IPS-18c (cell line): ENCODE results near the gene SLC23A3.

Experiments used
- H3K4me3 ChIP-seq: 2 replicates; pipeline ENCODE4 v1.7.0; 2013; ENCODE audit warnings: low read depth, mild to moderate bottlenecking, low read length, moderate library complexity; ENCODE audit not compliant: insufficient read depth
- H3K9me3 ChIP-seq: one replicate; pipeline ENCODE4 v1.6.1; 2013; ENCODE audit warnings: mild to moderate bottlenecking, low read length, moderate library complexity; ENCODE audit not compliant: control insufficient read depth, insufficient read depth

SLC23A3 gene, protein sequence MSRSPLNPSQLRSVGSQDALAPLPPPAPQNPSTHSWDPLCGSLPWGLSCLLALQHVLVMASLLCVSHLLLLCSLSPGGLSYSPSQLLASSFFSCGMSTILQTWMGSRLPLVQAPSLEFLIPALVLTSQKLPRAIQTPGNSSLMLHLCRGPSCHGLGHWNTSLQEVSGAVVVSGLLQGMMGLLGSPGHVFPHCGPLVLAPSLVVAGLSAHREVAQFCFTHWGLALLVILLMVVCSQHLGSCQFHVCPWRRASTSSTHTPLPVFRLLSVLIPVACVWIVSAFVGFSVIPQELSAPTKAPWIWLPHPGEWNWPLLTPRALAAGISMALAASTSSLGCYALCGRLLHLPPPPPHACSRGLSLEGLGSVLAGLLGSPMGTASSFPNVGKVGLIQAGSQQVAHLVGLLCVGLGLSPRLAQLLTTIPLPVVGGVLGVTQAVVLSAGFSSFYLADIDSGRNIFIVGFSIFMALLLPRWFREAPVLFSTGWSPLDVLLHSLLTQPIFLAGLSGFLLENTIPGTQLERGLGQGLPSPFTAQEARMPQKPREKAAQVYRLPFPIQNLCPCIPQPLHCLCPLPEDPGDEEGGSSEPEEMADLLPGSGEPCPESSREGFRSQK

DNA sequence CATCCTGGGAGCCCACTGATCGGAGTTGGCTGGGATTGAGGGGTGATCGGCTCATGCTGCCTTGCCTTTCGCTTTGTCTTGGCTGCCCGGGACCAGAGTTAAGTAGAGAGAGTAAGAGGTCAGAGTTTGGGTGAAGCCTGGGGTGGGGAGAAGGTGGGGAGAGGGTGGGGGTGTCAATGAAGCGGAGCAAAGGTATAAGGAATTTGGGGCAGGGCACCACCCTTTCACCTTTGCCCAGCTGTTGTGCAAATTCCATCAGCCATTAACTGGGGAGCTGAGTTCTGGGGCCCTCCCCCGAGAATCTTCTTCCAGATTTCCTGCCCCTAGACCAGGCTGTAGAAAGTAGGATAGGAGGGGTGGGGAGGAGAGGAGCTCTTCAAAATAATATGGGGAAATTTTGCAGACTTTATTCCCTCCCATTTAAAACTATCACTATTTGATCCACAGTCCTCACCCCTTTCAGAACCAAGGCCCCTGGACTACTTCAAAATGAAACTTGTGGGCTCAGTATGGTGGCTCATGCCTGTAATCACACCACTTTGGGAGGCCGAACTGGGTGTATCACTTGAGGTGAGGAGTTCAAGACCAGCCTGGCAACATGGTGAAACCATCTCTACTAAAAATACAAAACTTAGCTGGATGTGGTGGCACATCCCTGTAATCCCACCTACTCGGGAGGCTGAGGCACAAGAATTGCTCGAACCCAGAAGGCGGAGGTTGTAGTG, at the start of gene SLC23A3:
TSS of gene SLC23A3 (minus strand) at position 100 of the 725 bp plus-strand sequence. CDS start at position 55, 45 bp downstream.
- H3K4me3 ChIP-seq, result no peak within 1 kb of the TSS

DNA sequence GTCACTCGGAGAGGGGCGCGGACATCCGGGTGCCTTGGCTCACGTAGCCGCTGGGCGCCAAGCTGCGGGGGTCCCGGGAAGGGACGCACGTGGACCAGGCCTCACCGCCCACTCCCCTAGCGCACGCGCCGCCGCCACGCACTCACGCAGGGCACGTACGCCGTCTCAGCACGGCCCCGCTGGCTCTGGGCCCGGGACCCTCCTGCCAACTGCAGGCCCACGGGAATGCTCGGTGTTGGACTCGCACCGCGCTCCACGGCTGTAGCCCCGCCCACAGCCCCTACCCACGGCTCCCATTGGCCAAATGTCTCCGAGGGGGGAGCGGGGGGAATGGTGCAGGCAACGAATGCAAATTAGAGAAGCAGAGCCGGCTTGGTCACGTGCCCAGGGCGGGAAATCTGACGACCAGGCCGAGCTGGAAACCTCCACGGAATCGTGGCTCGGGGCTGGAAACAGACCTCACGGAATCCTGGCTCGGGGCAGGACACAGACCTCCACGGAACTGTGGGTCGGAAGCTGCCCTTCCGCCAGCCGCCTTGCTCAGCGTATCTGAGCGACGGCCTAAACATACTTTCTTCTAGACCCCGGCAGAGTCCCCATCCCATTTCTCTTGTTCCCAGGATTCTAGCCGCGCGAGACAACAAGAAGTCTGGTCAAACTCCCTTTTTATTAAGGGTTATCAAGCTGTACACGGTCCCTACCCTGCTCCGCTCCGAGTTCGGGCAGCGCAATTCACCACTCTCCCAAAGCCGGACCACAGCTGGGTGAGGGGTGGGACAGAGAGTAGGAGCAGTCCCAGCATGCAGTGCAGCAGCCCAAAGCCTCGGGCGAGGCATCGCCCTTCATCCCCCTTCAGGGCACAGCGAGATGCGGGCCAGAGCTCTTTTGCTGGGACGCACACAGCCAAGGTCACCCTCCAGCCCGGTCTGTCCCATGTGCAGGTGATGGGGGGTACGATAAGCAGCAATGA, 49.2 kb upstream of the SLC23A3 start, which contains the start of gene ABCB6:
TSS of gene ABCB6 (minus strand) at position 227 of the 970 bp plus-strand sequence. CDS start 285 bp downstream, outside the sequence.
- peak within 1 kb of the TSS; percentile 65 for H3K4me3 ChIP-seq

More for the DNA sequence above, at the start of gene SLC23A3:
- no peaks in the 10 kb centered on the region for H3K9me3 ChIP-seq

DNA sequence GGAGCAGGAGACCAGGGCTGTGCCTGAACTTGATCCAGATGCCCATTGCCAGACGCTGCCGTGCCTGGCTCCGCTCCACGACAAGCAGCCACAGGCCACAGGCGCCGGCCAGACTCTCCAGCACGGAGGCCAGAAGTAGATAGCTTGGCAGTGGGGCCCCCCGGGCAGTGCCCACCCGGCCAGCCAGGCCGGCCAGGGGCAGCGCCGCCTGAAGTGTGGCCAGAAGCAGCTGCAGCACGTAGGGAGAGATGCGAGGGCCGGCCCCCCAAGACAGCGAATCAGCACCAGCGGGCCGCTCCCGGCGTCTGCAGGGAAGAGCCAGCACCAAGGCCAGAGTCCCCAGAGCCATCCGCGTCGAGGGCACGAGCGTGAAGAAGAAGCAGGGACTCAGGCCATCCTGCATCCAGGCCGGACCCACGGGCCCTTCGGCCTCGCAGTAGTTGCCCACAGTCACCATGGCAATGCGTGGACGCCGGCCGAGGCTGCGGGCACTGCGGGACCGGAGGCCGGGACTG, 48.4 kb upstream of the SLC23A3 start:
- Histone ChIP-seq H3K4me3 (peak overlapping the region; percentile 65), H3K9me3 (no peaks in the 10 kb centered on the region)

More for the DNA sequence above, 49.2 kb upstream of the SLC23A3 start, which contains the start of gene ABCB6:
- H3K9me3 ChIP-seq, result no peaks in the 10 kb centered on the region

DNA sequence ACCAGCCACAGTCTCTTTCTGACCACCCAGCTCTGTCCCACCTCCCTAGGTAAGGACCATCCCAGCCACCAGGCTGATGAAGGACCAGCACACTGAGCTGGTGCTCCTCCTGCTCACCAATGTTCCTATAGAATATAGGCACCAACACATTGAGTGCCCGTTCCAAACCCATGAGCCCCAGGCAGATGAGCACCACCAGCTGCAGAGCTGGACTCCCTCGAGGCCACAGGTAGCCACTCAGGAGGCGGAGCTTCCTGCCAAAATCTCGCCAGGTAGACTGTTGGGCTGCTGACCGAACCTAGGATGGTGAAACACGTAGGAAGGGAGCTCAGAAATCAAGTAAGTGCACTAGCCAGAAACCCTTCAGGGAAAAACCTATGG, 46.7 kb upstream of the SLC23A3 start:
- Histone ChIP-seq H3K9me3 (no peaks in the 10 kb centered on the region), H3K4me3 (no peak overlapping the region)

DNA sequence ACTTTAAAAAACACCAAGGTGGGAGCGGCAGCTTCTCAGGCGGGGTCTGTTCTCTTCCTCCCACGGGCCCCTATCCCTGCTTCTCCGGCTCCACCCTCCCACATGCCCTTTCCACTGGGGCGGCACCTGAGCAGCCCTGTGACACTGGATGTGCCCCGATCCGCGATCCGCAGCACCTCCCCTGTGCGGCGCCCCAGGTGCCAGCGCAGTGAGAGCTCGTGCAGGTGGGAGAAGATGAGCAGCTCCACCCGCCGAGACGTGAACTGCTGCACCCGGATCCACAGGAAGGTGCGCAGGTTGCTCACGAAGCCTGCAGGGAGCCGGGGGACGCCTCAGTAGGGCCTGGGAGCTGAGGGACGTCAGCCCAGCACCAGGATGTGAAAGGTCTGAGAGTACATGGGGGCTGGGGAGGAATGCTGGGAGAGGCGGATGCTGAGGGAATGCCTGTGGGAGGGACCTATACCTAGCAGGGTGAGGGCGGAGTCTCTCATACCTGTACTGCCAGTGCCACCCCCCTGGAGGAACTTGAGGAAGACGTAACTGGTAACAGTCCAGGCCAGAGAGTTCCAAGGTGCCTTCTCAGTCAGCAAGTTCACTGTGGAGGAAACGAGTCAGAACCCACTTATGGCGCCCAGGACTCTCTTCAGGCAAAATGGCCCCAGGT, 46.2 kb upstream of the SLC23A3 start:
- no peak overlapping the region for H3K4me3 ChIP-seq
- no peaks in the 10 kb centered on the region for H3K9me3 ChIP-seq

DNA sequence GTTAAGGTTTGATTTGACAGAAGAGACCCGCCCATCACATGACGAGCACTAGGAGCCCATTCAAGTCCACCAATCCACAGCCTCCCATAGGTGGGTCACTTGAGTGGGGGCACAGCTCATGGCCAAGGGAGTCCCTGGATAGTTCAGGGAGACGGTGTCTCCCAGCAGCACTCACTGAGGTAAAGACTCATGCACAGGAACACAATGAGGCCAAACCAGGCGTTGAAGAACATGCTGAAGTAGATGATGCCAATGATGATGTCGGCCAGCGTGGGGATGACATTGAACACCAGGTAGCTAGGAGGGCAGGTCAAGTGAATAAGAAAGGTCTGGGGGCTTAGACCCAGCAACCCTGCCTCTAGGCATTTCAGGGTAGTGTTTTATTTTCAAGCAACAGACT, 45.0 kb upstream of the SLC23A3 start:
- H3K9me3 ChIP-seq, result no peaks in the 10 kb centered on the region
- no peak overlapping the region for H3K4me3 ChIP-seq

DNA sequence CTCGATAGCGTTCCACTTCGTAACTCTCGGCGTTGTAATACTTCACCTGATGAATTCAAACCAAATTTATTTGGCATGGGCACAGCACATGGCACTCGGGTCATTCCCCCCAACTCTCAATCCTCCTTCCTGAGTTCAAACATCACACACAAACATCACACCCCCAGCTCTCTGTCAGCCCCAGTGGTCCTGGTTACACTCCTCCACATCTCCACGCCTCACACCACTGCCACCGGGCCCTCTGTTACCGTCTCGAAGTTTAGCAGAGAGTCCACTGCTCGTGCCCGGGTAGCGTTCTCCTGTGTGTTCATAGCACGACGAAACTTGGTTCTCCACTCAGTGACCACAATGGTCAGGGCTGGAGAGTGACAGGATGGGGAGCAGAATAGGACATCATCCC, 44.3 kb upstream of the SLC23A3 start:
- H3K4me3 ChIP-seq, result no peak overlapping the region
- H3K9me3 ChIP-seq, result no peaks in the 10 kb centered on the region

DNA sequence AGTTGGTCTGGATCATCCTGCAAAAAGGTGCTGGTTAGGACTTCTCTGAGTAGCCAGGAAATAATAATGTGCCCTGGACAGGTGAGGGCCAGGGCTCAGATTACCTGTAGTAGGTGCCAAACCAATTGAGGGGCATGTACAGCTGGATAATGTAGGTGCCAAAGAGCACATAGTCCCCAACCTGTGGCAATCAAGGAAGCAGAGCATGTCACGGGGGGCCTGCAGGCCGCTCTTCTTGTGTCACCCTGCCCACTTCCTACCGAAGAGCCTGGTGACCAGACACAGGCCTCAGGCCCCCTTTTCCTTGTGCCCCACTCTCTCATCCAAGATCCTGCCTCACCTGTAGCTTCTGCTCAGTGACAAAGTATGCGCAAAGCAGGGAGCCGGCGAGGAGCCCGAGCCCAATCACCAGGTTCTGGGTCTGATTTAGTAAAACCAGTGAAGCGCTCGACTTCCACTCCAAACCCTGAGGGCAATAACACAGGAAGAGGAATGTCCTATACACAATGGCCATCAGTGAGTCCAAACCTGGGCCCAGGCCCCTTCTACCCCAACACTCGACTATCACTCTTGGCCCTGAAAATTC, 43.8 kb upstream of the SLC23A3 start:
- no peaks in the 10 kb centered on the region for H3K9me3 ChIP-seq
- no peak overlapping the region for H3K4me3 ChIP-seq

DNA sequence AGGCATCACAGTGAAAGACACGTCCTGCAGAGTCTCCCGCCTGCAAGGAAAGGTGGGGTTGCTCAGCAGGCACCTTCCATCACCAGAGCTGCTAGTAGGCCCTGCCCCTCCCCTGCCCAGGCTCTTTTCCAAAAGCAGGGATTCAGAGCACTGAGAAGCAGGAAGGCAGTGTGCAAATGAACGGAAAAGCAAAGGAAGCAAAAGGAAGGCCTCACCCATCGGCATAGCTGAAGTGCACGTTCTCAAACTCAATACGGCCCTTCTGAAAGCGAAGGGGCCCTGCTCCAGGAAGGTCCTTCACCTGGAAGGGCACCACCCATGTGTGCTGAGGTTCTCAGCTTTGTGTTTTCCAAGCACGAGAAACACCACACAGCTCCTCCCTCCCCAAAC, 43.2 kb upstream of the SLC23A3 start:
- Histone ChIP-seq H3K4me3 (no peak overlapping the region), H3K9me3 (no peaks in the 10 kb centered on the region)

DNA sequence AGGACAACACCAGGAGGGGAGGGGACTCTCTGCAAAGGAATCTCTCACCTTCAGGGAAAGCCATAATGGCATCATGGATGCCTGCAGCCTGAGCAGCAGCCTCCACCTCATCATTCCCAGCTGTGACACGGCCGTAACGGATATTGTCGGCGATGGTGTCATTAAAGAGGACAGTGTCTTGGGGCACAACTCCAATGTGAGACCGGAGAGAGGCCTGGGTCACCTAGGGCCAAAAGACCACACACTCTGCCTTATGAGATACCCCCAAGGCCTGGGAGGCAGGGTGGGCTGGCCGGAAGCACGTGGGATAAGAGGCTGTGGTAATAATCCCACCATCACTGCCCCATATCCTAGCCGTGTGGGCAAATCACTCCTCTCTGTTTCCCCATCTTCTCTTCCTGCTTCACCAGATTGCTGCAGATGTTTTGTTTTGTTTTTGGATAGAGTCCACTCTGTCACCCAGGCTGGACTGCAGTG, 41.1 kb upstream of the SLC23A3 start:
- no peak overlapping the region for H3K4me3 ChIP-seq
- H3K9me3 ChIP-seq, result no peaks in the 10 kb centered on the region

DNA sequence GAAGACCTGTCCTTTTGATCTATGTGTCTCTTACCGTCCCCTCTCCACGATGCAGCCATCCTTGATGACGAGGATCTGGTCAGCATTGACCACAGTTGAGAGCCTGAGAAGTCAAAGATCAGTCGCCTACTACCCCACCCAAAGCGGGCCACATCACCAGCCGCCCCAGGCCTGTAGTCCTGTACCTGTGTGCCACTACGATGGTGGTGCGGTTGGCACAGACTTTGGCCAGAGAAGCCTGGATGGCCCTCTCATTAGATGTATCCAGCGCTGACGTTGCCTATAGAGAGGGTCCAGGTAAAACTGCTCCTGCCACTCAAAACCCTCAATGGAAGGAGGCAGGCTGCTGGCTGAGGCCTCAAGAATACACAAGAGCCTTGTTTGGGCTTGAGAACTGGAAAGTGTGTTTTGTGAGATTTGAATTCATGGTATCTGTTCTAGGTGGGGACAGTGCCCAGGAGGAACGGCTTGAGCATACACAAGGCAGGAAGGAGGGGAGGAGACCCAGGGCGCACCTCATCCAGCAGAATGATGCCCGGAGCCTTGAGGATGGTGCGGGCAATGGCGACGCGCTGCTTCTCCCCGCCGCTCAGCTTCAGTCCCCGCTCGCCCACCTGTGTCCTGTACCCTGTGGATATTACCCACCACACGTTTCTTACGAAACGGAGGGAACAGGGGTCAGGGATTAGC, 40.5 kb upstream of the SLC23A3 start:
- Histone ChIP-seq H3K9me3 (no peaks in the 10 kb centered on the region), H3K4me3 (no peak overlapping the region)

DNA sequence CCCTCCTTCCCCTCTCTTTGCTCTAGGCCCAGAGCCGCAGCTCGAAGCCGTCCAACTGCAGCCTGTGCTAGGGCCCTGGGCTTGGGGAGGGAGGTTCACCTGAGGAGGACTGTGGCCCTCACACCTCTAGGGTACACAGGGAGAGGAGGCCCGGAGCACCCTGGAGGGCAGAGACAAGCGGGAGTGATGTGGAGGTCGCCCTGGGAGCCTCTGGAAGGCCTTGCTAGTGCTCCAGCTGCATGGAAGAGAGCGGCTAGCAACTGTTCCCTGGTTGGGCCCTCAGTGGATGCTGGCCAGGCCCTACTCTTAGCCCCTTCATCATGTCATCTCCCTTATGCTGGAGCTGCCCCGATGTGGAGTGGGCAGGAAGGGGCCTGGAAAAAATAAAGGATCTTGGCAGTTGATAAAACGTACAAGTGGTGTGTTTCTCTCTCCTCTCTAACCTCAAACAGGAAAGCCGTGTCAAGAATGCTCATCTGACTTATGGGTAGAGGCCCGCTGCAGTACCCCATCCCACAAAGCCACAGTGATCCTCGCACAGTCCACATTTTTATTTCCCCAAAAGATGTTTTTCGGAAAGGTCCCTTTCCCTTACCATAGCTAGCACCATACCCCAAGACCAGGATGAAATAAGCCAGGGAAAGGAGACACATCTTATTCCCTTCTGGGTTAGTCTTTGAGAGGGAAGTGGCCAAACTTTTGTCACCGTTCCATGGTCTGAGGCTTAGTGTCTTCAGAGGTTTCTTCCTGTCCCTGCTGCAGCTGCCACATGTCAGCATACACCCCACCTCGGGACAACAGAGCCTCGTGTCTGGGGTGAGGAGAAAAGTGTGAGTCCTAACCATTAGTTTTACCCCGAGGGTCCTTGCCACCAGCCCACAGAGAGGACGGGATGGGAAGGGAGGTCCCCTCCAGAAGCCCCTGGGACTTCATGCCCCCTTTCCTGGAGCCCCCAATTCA, 39.7 kb upstream of the SLC23A3 start:
- H3K4me3 ChIP-seq, result no peak overlapping the region

DNA sequence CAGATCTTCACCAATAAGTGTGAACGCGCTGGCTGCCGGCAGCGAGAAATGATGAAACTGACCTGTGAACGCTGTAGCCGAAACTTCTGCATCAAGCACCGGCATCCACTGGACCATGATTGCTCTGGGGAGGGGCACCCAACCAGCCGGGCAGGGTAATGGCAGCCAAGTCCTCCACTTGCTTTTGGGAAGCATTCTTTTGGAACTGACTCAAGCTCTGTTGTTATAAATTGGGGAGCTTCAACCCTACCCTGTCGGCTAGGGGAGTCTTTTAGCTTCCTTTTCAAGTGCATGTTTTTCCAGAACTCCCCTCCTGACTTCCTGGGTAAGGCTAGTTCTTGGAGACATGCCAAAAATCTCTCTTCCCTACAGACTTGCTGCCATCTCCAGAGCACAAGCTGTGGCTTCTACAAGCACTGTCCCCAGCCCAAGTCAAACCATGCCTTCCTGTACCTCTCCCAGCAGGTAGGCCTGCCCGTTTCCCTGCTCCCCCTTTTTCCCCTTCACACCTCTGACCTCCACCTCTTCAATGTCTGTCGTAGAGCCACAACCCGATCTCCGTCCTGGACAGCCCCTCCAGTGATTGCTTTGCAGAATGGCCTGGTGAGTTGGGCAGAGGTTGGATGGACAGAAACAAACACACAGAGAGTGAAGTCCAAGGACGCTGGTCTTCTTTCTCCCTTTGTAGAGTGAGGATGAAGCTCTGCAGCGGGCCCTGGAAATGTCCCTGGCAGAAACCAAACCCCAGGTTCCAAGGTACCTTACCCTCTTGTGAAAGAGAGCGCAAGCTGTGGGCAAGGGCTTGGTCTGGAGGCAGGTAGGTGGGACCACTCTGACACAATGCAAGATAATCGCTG, 38.3 kb upstream of the SLC23A3 start:
- Histone ChIP-seq H3K9me3 (no peaks in the 10 kb centered on the region), H3K4me3 (no peak overlapping the region)

More for the DNA sequence above, 39.7 kb upstream of the SLC23A3 start:
- H3K9me3 ChIP-seq, result no peaks in the 10 kb centered on the region
